ENCODE data around the gene SBK1. TPM values are rescaled to one million over a fixed set of nuclear protein-coding genes. Genes with fewer than 3 reads are reported as not detected.
A peak's percentile ranks its signal among the peaks of the same experiment; 100 is the strongest.

Gene SBK1
- total RNA-seq, 6 donors from 2014 or later = 1.1 to 4.2 (median 2.1) TPM

DNA sequence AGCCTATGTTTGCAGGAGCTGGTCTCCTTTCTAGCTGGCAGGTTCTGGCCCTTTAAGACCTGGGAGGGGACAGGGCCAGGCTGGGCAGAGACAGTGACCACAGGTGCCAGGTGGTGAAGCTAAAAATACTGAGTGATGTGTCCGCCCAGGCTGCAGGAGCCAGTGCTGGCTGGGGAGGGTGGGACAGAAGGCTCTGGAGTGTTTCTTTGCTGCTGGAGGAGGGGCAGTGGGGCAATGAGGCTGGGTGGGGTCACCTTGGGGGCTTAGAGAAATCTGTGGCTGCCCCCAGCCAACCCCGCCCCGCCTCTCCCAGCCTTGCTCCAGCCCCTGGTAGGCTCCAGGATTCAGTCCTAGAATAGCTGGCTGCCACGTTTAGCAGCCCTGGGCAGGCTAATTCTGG is 30.4 kb upstream of the SBK1 start:
- TF ChIP-seq, protein P1, sequence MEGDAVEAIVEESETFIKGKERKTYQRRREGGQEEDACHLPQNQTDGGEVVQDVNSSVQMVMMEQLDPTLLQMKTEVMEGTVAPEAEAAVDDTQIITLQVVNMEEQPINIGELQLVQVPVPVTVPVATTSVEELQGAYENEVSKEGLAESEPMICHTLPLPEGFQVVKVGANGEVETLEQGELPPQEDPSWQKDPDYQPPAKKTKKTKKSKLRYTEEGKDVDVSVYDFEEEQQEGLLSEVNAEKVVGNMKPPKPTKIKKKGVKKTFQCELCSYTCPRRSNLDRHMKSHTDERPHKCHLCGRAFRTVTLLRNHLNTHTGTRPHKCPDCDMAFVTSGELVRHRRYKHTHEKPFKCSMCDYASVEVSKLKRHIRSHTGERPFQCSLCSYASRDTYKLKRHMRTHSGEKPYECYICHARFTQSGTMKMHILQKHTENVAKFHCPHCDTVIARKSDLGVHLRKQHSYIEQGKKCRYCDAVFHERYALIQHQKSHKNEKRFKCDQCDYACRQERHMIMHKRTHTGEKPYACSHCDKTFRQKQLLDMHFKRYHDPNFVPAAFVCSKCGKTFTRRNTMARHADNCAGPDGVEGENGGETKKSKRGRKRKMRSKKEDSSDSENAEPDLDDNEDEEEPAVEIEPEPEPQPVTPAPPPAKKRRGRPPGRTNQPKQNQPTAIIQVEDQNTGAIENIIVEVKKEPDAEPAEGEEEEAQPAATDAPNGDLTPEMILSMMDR (IDR thresholded peaks at IDR 0.05) = no peak
- no peak for TF ChIP-seq EP300 (IDR thresholded peaks at IDR 0.05)
- TF ChIP-seq POLR2A (IDR thresholded peaks at IDR 0.05) = no peak
- TF ChIP-seq POLR2AphosphoS5 (IDR thresholded peaks at IDR 0.05) = no peak
- Histone ChIP-seq H3K4me1 (peaks cover 0 to 8% (median 2%) of the 10 kb centered on the region in 4 donors), H3K27me3 (peaks cover 0 to 7% (median 2%) of the 10 kb centered on the region in 4 donors), H3K27ac (no peak overlapping the region), H3K9me3 (no peaks in the 10 kb centered on the region), H3K36me3 (no peaks in the 10 kb centered on the region), H3K4me3 (no peak overlapping the region)
- WGBS, 2 donors = 57 to 63% methylated on average over 1 to 4 of the region's 4 CpGs
- no peak for DNase-seq
- ATAC-seq (ENCODE audit: low FRiP score in 2 of 2) = no peak

DNA sequence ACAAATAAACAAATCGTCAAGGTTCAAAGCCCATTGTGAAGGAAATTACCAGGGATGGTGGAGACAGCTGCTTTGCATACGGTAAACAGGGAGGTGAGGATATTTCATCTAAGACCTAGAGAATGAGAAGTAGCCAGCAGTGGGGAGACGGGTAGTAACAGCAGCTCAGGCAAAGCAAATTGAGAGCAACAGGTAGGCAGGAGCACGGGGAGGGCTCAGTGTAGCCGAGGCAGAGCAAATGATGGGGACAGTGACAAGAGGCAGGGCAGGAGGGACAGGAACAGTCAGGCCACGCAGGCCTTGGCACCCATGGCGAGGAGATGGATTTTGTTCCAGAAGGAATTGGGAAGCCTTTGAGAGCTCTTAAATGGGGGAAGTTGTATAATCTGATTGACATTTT is 29.0 kb upstream of the SBK1 start:
- ATAC-seq (ENCODE audit: low FRiP score in 2 of 2) = no peak
- 55 to 56% methylated on average over 6 of the region's 7 CpGs for WGBS, 2 donors
- no peaks in the 10 kb centered on the region for H3K36me3 ChIP-seq

DNA sequence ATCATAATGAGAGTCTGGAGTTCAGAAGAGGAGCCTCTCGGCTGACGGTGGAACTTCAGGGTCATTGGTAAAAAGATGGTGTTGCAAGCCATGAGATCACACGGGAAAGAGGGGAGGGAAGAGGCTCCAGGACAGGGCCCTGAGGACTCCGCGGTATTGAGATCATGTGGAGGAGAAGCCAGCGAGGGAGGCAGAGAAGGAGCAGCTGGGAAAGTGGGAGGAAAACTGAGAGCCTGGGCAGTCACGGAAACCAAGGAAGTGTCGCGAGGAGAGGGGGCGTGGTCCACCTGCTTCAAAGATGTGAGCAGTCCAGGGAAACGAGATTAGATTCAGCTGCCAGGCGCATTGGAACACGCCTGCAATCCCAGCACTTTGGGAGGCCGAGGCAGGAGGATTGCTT is 27.7 kb upstream of the SBK1 start:
- no peak for TF ChIP-seq POLR2A (IDR thresholded peaks at IDR 0.05)
- TF ChIP-seq POLR2AphosphoS5 (IDR thresholded peaks at IDR 0.05) = no peak
- no peak for TF ChIP-seq EP300 (IDR thresholded peaks at IDR 0.05)
- TF ChIP-seq, protein P1 (IDR thresholded peaks at IDR 0.05) = no peak
- peak in 1 of 2 donors; percentile 75 for DNase-seq

More for the DNA sequence above, 29.0 kb upstream of the SBK1 start:
- Histone ChIP-seq H3K9me3 (no peaks in the 10 kb centered on the region), H3K27me3 (peaks cover 0 to 5% (median 2%) of the 10 kb centered on the region in 4 donors), H3K27ac (no peak overlapping the region), H3K4me1 (peaks cover 0 to 6% (median 2%) of the 10 kb centered on the region in 4 donors), H3K4me3 (no peak overlapping the region)
- TF ChIP-seq, protein P1 (IDR thresholded peaks at IDR 0.05) = no peak
- no peak for TF ChIP-seq EP300 (IDR thresholded peaks at IDR 0.05)
- no peak for TF ChIP-seq POLR2A (IDR thresholded peaks at IDR 0.05)
- no peak for TF ChIP-seq POLR2AphosphoS5 (IDR thresholded peaks at IDR 0.05)
- DNase-seq = no peak

DNA sequence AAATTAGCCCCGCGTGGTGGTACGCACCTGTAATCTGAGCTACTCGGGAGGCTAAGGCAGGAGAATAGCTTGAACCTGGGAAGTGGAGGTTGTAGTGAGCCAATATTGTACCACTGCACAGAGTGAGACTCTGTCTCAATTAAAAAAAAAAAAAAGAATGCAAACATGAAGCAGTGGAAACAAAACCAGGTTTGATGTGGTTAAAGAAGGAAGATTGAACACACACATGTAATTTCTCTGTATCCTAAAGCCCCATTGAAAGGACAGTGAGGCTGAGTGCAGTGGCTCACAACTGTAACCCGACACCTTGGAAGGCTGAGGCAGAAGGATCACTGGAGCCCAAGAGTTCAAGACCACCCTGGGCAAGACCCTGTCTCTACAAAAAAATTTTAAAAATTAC is 26.5 kb upstream of the SBK1 start:
- Histone ChIP-seq H3K4me1 (no peaks in the 10 kb centered on the region), H3K27me3 (no peaks in the 10 kb centered on the region), H3K4me3 (no peak overlapping the region), H3K9me3 (no peaks in the 10 kb centered on the region), H3K27ac (no peak overlapping the region), H3K36me3 (no peaks in the 10 kb centered on the region)
- WGBS, 2 donors = 93 to 94% methylated on average over 5 of the region's 5 CpGs
- no peak for TF ChIP-seq POLR2AphosphoS5 (IDR thresholded peaks at IDR 0.05)
- TF ChIP-seq, protein P1 (IDR thresholded peaks at IDR 0.05) = no peak
- no peak for TF ChIP-seq POLR2A (IDR thresholded peaks at IDR 0.05)
- no peak for TF ChIP-seq EP300 (IDR thresholded peaks at IDR 0.05)
- DNase-seq (no peak), ATAC-seq (ENCODE audit: low FRiP score in 2 of 2) (no peak)

More for the DNA sequence above, 27.7 kb upstream of the SBK1 start:
- Histone ChIP-seq H3K4me3 (no peak overlapping the region), H3K36me3 (no peaks in the 10 kb centered on the region), H3K4me1 (no peaks in the 10 kb centered on the region), H3K27me3 (no peaks in the 10 kb centered on the region), H3K9me3 (no peaks in the 10 kb centered on the region), H3K27ac (no peak overlapping the region)
- WGBS, 2 donors = 32 to 39% methylated on average over 14 of the region's 14 CpGs
- peak in 1 of 2 donors; percentile 77 for ATAC-seq (ENCODE audit: low FRiP score in 2 of 2)

DNA sequence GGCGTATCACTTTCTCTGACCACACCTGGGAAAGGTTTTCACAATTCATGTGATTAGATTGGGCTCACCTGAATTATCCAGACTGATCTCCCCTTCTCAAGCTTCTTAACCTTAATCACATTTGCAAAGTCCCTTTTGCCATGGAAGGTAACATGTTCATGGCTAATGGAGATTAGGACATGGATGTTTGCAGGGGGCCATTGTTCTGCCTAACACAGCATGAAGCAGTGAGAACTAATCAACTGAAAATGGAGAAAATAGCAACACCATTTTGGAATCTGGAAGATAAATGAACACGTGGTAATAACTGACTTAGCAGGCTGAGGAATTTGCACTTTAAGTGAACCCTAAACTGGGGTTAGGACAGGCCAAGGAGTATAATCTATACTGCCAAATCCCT is 25.0 kb upstream of the SBK1 start:
- Histone ChIP-seq H3K36me3 (no peaks in the 10 kb centered on the region), H3K4me1 (no peaks in the 10 kb centered on the region), H3K9me3 (peaks cover 0 to 6% (median 0%) of the 10 kb centered on the region in 4 donors), H3K27me3 (no peaks in the 10 kb centered on the region), H3K4me3 (no peak overlapping the region), H3K27ac (no peak overlapping the region)
- 67 to 68% methylated on average over 2 of the region's 2 CpGs for WGBS, 2 donors
- ATAC-seq (ENCODE audit: low FRiP score in 2 of 2) (no peak), DNase-seq (no peak)
- TF ChIP-seq POLR2A (IDR thresholded peaks at IDR 0.05) (no peak), POLR2AphosphoS5 (IDR thresholded peaks at IDR 0.05) (no peak), EP300 (IDR thresholded peaks at IDR 0.05) (no peak)
- TF ChIP-seq, protein P1 (IDR thresholded peaks at IDR 0.05) = no peak

All from upper lobe of left lung (tissue), 6 donors.